OCI-LY1 (cell line): ENCODE measurements around the gene QPCT.

Experiments
- CTCF ChIP-seq: fragments of 200-600 bp; sonication (generic), shearing (Covaris generic); IDR thresholded peaks from 2 replicates; pipeline ENCODE4 v1.5.1; 2017; ENCODE audit warnings: mild to moderate bottlenecking, antibody characterized with exemption, low read length, moderate library complexity, mixed read lengths
- EZH2 ChIP-seq: fragments of 200-600 bp; sonication (generic), shearing (Covaris generic); IDR thresholded peaks from 2 replicates; pipeline ENCODE4 v1.8.0; 2017; ENCODE audit warnings: borderline replicate concordance, mixed run types, mild to moderate bottlenecking, antibody characterized with exemption, low read length, moderate library complexity, mixed read lengths

- TF ChIP-seq CTCF (no peak), EZH2 (no peak)
These were observed 23.3 kb upstream of the QPCT start for GRCh38 chr2:37321029-37321682.
